MM.1S (cell line): Measurements from ENCODE around the gene RFPL1.

Experiments
- DNase-seq: peaks from one replicate; pipeline ENCODE4 v3.0.0-alpha.2; 2015
- H2AFZ ChIP-seq: fragments of 300-600 bp; sonication (generic); 2 replicates; pipeline ENCODE4 v1.6.0; 2016; ENCODE audit warnings: antibody characterized with exemption, low read length
- H3F3A ChIP-seq: fragments of 300-600 bp; sonication (generic); 2 replicates; pipeline ENCODE4 v1.6.1; 2016; ENCODE audit warnings: mild to moderate bottlenecking, antibody characterized with exemption, low read length, moderate library complexity, mixed read lengths; ENCODE audit not compliant: insufficient read depth
- H3K27ac ChIP-seq: fragments of 300-600 bp; sonication (generic); 2 replicates; pipeline ENCODE4 v1.5.1; 2016; ENCODE audit warnings: mild to moderate bottlenecking, low read length
- H3K27me3 ChIP-seq: fragments of 300-600 bp; sonication (generic); replicated peaks from 2 replicates; pipeline ENCODE4 v1.6.0; 2016; ENCODE audit warnings: low read length; ENCODE audit not compliant: insufficient read depth
- H3K36me3 ChIP-seq: fragments of 300-600 bp; sonication (generic); replicated peaks from 2 replicates; pipeline ENCODE4 v1.6.1; 2016; ENCODE audit warnings: mild to moderate bottlenecking, low read length, mixed read lengths; ENCODE audit not compliant: insufficient read depth
- H3K4me1 ChIP-seq: fragments of 300-600 bp; sonication (generic); 2 replicates; pipeline ENCODE4 v1.6.1; 2016; ENCODE audit warnings: low read length, mixed read lengths
- H3K4me2 ChIP-seq: fragments of 300-600 bp; sonication (generic); 2 replicates; pipeline ENCODE4 v1.6.0; 2016; ENCODE audit warnings: low read depth, low read length
- H3K4me3 ChIP-seq: fragments of 300-600 bp; sonication (generic); 2 replicates; pipeline ENCODE4 v1.5.1; 2016; ENCODE audit warnings: low read length, mixed read lengths
- H3K79me2 ChIP-seq: fragments of 300-600 bp; sonication (generic); 2 replicates; pipeline ENCODE4 v1.6.1; 2016; ENCODE audit warnings: mixed run types, low read length, mixed read lengths
- H3K9ac ChIP-seq: fragments of 300-600 bp; sonication (generic); 2 replicates; pipeline ENCODE4 v1.6.1; 2016; ENCODE audit warnings: low read length, mixed read lengths
- H3K9me2 ChIP-seq: fragments of 300-600 bp; sonication (generic); replicated peaks from 2 replicates; pipeline ENCODE4 v1.6.1; 2016; ENCODE audit warnings: mild to moderate bottlenecking, low read length, mixed read lengths; ENCODE audit not compliant: insufficient read depth
- H3K9me3 ChIP-seq: fragments of 300-600 bp; sonication (generic); replicated peaks from 2 replicates; pipeline ENCODE4 v1.6.1; 2016; ENCODE audit warnings: mild to moderate bottlenecking, low read length, mixed read lengths; ENCODE audit not compliant: insufficient read depth
- H4K20me1 ChIP-seq: fragments of 300-600 bp; sonication (generic); 2 replicates; pipeline ENCODE4 v1.6.1; 2016; ENCODE audit warnings: mild to moderate bottlenecking, low read length, moderate library complexity, mixed read lengths; ENCODE audit not compliant: insufficient read depth
- CTCF ChIP-seq: fragments of 300-600 bp; sonication (generic); IDR thresholded peaks from 2 replicates; pipeline ENCODE4 v1.5.1; 2016; ENCODE audit warnings: antibody characterized with exemption, low read length, mixed read lengths
- EZH2 ChIP-seq: fragments of 300-600 bp; sonication (generic); optimal IDR thresholded peaks from 2 replicates; pipeline ENCODE3; 2017; ENCODE audit warnings: low read depth, mild to moderate bottlenecking, antibody characterized with exemption, low read length, mixed read lengths
- EZH2phosphoT487 ChIP-seq: fragments of 300-600 bp; sonication (generic); IDR thresholded peaks from 2 replicates; pipeline ENCODE4 v1.6.1; 2018; ENCODE audit warnings: antibody characterized with exemption, low read length

Gene RFPL1

GRCh38 chr22:29483254-29483653 lies 44.9 kb downstream of the RFPL1 start:
- Histone ChIP-seq H2AFZ (no peak overlapping the region), H3K36me3 (no peaks in the 10 kb centered on the region), H3K9me2 (no peaks in the 10 kb centered on the region), H3K27me3 (no peaks in the 10 kb centered on the region; the same call in 1 of the 2 replicates), H3F3A (no peaks in the 10 kb centered on the region), H3K9me3 (no peaks in the 10 kb centered on the region), H3K79me2 (no peaks in the 10 kb centered on the region), H3K4me2 (no peak overlapping the region), H3K27ac (no peak overlapping the region), H4K20me1 (no peaks in the 10 kb centered on the region), H3K4me3 (no peak overlapping the region), H3K9ac (no peak overlapping the region), H3K4me1 (no peaks in the 10 kb centered on the region)
- DNase-seq = no peak
- TF ChIP-seq CTCF (no peak), EZH2phosphoT487 (no peak), EZH2 (no peak)

- no peaks in the 10 kb centered on the region for H3K36me3 ChIP-seq
- H2AFZ ChIP-seq = no peak overlapping the region
- H3K9me3 ChIP-seq = no peaks in the 10 kb centered on the region
- TF ChIP-seq EZH2phosphoT487 (no peak), CTCF (no peak), EZH2 (no peak)
- no peak overlapping the region for H3K4me2 ChIP-seq
- no peak overlapping the region for H3K4me3 ChIP-seq
- no peaks in the 10 kb centered on the region for H3K9me2 ChIP-seq
- no peaks in the 10 kb centered on the region for H3K27me3 ChIP-seq
- no peak overlapping the region for H3K27ac ChIP-seq
- H4K20me1 ChIP-seq = no peaks in the 10 kb centered on the region
- H3F3A ChIP-seq = no peaks in the 10 kb centered on the region
- H3K79me2 ChIP-seq = no peaks in the 10 kb centered on the region
- no peak overlapping the region for H3K9ac ChIP-seq
- H3K4me1 ChIP-seq = no peaks in the 10 kb centered on the region
- no peak for DNase-seq
Measured at GRCh38 chr22:29484642-29485041, 46.3 kb downstream of the RFPL1 start.

GRCh38 chr22:29485448-29485847 lies 47.1 kb downstream of the RFPL1 start:
- no peak for DNase-seq
- H3K4me3 ChIP-seq = no peak overlapping the region

More at GRCh38 chr22:29485448-29485847, 47.1 kb downstream of the RFPL1 start:
- no peak overlapping the region for H3K27ac ChIP-seq
- H2AFZ ChIP-seq = no peak overlapping the region
- H3K36me3 ChIP-seq = no peaks in the 10 kb centered on the region
- TF ChIP-seq EZH2 = no peak
- TF ChIP-seq EZH2phosphoT487 = no peak
- no peak for TF ChIP-seq CTCF
- no peaks in the 10 kb centered on the region for H3K9me2 ChIP-seq
- no peaks in the 10 kb centered on the region for H3F3A ChIP-seq
- H3K4me2 ChIP-seq = no peak overlapping the region
- no peaks in the 10 kb centered on the region for H3K27me3 ChIP-seq
- no peaks in the 10 kb centered on the region for H3K9me3 ChIP-seq
- H3K4me1 ChIP-seq = no peaks in the 10 kb centered on the region
- no peak overlapping the region for H3K9ac ChIP-seq
- no peaks in the 10 kb centered on the region for H3K79me2 ChIP-seq
- no peaks in the 10 kb centered on the region for H4K20me1 ChIP-seq
